K562 (cell line): ENCODE results near the gene GATAD2B. TPM values are rescaled to one million over a fixed set of nuclear protein-coding genes. Genes with fewer than 3 reads are reported as not detected.

Experiments used
- ATAC-seq: fragments of 200-7000 bp; cut with Tn5 transposase; 3 replicates; pipeline ENCODE4 v1.9.1; 2020; ENCODE audit warnings: moderate library complexity
- BruUV-seq: library from RNA; stranded (reverse); fragments of 400-500 nt; replicated peaks from 2 replicates; lab custom pipeline; 2021; lab: Mats Ljungman, UMichigan
- CTCF ChIA-PET: fragments of 300-600 bp; formaldehyde crosslinking; extraction: SDS; loops from one replicate; lab custom pipeline; 2021; ENCODE audit warnings: low intra/inter-chr PET ratio; lab: Yijun Ruan, JAX
- POLR2A ChIA-PET: fragments of 300-600, 350-650 bp; sonication (Branson Sonifier 250); formaldehyde crosslinking; extraction: SDS; loops from one replicate; lab custom pipeline; 2021; ENCODE audit warnings: antibody characterized with exemption, inconsistent platforms; lab: Yijun Ruan, JAX
- DNase-seq, 4 experiments: peaks; one replicate each; pipeline versions ENCODE4 v3.0.0 to v3.0.0-alpha.2; 2011 to 2018; ENCODE audit warnings: low spot score in 3 of 4, mixed read lengths in 3 of 4; ENCODE audit errors: extremely low read depth in 1 of 4
- FAIRE-seq: peaks from 2 replicates; lab custom pipeline; 2011; peaks lifted over from hg19 to GRCh38; lab: Jason Lieb, UNC
- H2AFZ ChIP-seq: 2 replicates; pipeline ENCODE4 v1.6.0; 2011; ENCODE audit warnings: low read depth, low read length, control low read depth, inconsistent platforms
- H3K27ac ChIP-seq: fragments of 200-600 bp; 3 replicates; pipeline ENCODE4 v1.8.0; 2011; ENCODE audit warnings: low read depth, mild to moderate bottlenecking, control low read depth, inconsistent platforms, low read length, moderate library complexity, mixed read lengths; ENCODE audit errors: extremely low read depth
- H3K27me3 ChIP-seq, 2 experiments: fragments of 300-600 bp in 1 of 2; 2 replicates in 1 of 2; 3 replicates in 1 of 2; pipeline versions ENCODE4 v1.6.0 to v1.8.0; 2011; ENCODE audit warnings: inconsistent platforms in 2 of 2, low read length in 2 of 2, mild to moderate bottlenecking in 1 of 2, mixed read lengths in 1 of 2, moderate library complexity in 1 of 2; ENCODE audit not compliant: control insufficient read depth in 2 of 2, insufficient read depth in 2 of 2
- H3K36me3 ChIP-seq: fragments of 300-600 bp; 3 replicates; pipeline ENCODE4 v1.8.0; 2011; ENCODE audit warnings: mild to moderate bottlenecking, low read length, inconsistent platforms; ENCODE audit not compliant: control insufficient read depth, insufficient read depth
- H3K4me1 ChIP-seq, 2 experiments: fragments of 200-600 bp in 1 of 2; replicated peaks in 1 of 2; 2 replicates in 1 of 2; 3 replicates in 1 of 2; pipeline versions ENCODE4 v1.5.1 to v1.8.0; 2011; ENCODE audit warnings: inconsistent platforms in 2 of 2, low read length in 2 of 2, mild to moderate bottlenecking in 1 of 2, mixed read lengths in 1 of 2, moderate library complexity in 1 of 2; ENCODE audit not compliant: control insufficient read depth in 2 of 2, insufficient read depth in 2 of 2
- H3K4me2 ChIP-seq: 2 replicates; pipeline ENCODE4 v1.6.1; 2011; ENCODE audit warnings: low read length, control low read depth, inconsistent platforms, mixed read lengths; ENCODE audit not compliant: insufficient read depth
- H3K4me3 ChIP-seq: fragments of 200-600 bp; sonication (generic), shearing (Covaris generic); 2 replicates; pipeline ENCODE4 v1.5.1; 2016; ENCODE audit warnings: control low read depth, inconsistent platforms
- H3K79me2 ChIP-seq: fragments of 200-600 bp; 3 replicates; pipeline ENCODE4 v1.8.0; 2011; ENCODE audit warnings: low read length, inconsistent platforms; ENCODE audit not compliant: control insufficient read depth, insufficient read depth
- H3K9ac ChIP-seq, 2 experiments: 2 replicates each; pipeline versions ENCODE4 v1.6.0 to v1.6.1; 2011; ENCODE audit warnings: low read depth in 2 of 2, low read length in 2 of 2, control low read depth in 1 of 2, inconsistent platforms in 1 of 2, mild to moderate bottlenecking in 1 of 2, mixed read lengths in 1 of 2; ENCODE audit not compliant: insufficient read depth in 1 of 2
- H3K9me1 ChIP-seq: one replicate; pipeline ENCODE4 v1.6.0; 2011; ENCODE audit warnings: inconsistent platforms, mild to moderate bottlenecking, low read length, moderate library complexity; ENCODE audit not compliant: control insufficient read depth, insufficient read depth
- H3K9me3 ChIP-seq: replicated peaks from 2 replicates; pipeline ENCODE4 v1.5.1; 2011; ENCODE audit warnings: low read depth, low read length, inconsistent platforms; ENCODE audit not compliant: control insufficient read depth, insufficient read depth
- H4K20me1 ChIP-seq: replicated peaks from 2 replicates; pipeline ENCODE4 v1.6.1; 2011; ENCODE audit warnings: low read length, inconsistent platforms, mixed read lengths; ENCODE audit not compliant: control insufficient read depth, insufficient read depth
- FIP1L1 ChIP-seq: fragments of 200-400 bp; formaldehyde crosslinking; IDR thresholded peaks from 2 replicates; pipeline ENCODE4 v1.6.1; 2018; ENCODE audit warnings: mild to moderate bottlenecking, low read depth, low read length; ENCODE audit not compliant: poor library complexity, severe bottlenecking
- POLR2G ChIP-seq: fragments of 200-400 bp; formaldehyde crosslinking; IDR thresholded peaks from 2 replicates; pipeline ENCODE4 v1.6.1; 2017; ENCODE audit warnings: low read depth, mild to moderate bottlenecking, antibody characterized with exemption, low read length, moderate library complexity
- RBFOX2 ChIP-seq: fragments of 200-400 bp; formaldehyde crosslinking; IDR thresholded peaks from 2 replicates; pipeline ENCODE4 v1.6.1; 2017; ENCODE audit warnings: low read depth, mild to moderate bottlenecking, low read length, moderate library complexity
- RERE ChIP-seq: sonication (generic); formaldehyde crosslinking; IDR thresholded peaks from 2 replicates; pipeline ENCODE4 v1.8.0; 2023; ENCODE audit warnings: missing genetic modification reagents, mild to moderate bottlenecking, borderline replicate concordance
- SRSF3 ChIP-seq: fragments of 200-400 bp; formaldehyde crosslinking; IDR thresholded peaks from 2 replicates; pipeline ENCODE4 v1.6.1; 2016; ENCODE audit warnings: mild to moderate bottlenecking, low read length, moderate library complexity; ENCODE audit not compliant: insufficient read depth
- WGBS: fragments of 100-300 bp; shearing (Covaris generic); methylation state at CpG from one replicate; pipeline ENCODE4 v1.1.6; 2016; ENCODE audit warnings: low coverage, mixed read lengths; ENCODE audit not compliant: insufficient coverage; ENCODE audit errors: missing lambda C conversion rate; 5-methylcytosine and 5-hydroxymethylcytosine counted together
- in situ Hi-C: fragments of 300-500 bp; cut with MboI; formaldehyde crosslinking; loops from 4 replicates; pipeline ENCODE4 v1.15.0; 2018; ENCODE audit warnings: inconsistent platforms, mixed read lengths
- intact Hi-C: fragments of 100-400 bp; cut with micrococcal nuclease; formaldehyde crosslinking; loops from 2 replicates; pipeline ENCODE4 v1.14.2; 2022
- polyA plus RNA-seq, 8 experiments: library from polyadenylated mRNA; depleted of rRNA in 4 of 8; stranded (reverse) in 5 of 8; unstranded in 3 of 8; fragments of >200 nt; fragmentation: Nextera tagmentation in 2 of 8; fragmentation: Illumina TruSeq in 1 of 8; extraction: Ambion mirVana in 2 of 8; extraction: Trizol in 1 of 8; gene quantifications; 2 replicates each; pipeline versions ENCODE4 v1.2.1 to v1.2.3, GENCODE V29; 2011 to 2014; ENCODE audit warnings: inconsistent platforms in 1 of 8, missing spikeins in 1 of 8
- total RNA-seq, 7 experiments: library from RNA; depleted of rRNA in 6 of 7; stranded (reverse); fragments of >200 nt in 6 of 7; fragmentation: Illumina TruSeq in 2 of 7; extraction: Trizol in 2 of 7; gene quantifications; 2 replicates each; pipeline versions ENCODE4 v1.2.1 to v1.2.3, GENCODE V29; 2011 to 2021; ENCODE audit warnings: low replicate concordance in 1 of 7

GATAD2B gene
- total and polyA plus RNA-seq, 9 of the 15 experiments (the other 6 are each of a cell fraction or from before 2014, with no cell fraction given) = 1.5 to 40.2 (median 4.9) TPM

GRCh38 chr1:153941826-153942725 lies 19.3 kb upstream of the GATAD2B start (continued):
- TF ChIP-seq RERE (CRISPR knock-in tag) = no peak
- no peak for TF ChIP-seq FIP1L1

DNA sequence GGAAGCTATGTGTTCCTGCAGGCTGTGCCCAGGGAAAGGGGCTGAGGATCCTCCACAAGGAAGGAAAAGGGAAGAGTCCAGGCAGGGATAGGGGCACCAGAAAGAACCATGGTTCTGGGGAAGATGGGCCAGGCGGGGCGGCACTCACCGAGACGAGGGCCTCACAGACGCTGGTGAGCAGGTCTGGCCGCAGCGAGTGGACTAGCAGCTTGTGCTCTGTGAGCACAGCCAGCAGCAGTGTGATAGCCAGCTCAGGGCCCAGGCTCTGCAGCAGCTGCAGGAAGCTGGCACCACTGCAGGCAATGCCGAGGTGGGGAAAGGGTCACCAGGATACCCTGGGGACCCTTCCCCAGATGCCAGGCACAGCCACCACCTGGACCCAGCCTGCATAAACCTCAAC lies 18.0 kb upstream of the GATAD2B start:
- Histone ChIP-seq H3K9me3 (no peaks in the 10 kb centered on the region), H3K27me3 (no peaks in the 10 kb centered on the region), H3K9ac (peak overlapping the region in 1 of 2 experiments; percentile 36; a peak in 1 of 4 replicates), H4K20me1 (no peaks in the 10 kb centered on the region), H3K4me1 (peaks cover 8 to 18% of the 10 kb centered on the region in 2 experiments; a peak in 4 of 5 replicates), H3K79me2 (peaks cover 21% of the 10 kb centered on the region), H2AFZ (no peak overlapping the region), H3K4me2 (no peak overlapping the region), H3K9me1 (no peaks in the 10 kb centered on the region), H3K4me3 (no peak overlapping the region), H3K27ac (no peak overlapping the region), H3K36me3 (peaks cover 81% of the 10 kb centered on the region)
- 99% methylated on average over 8 of the region's 8 CpGs for WGBS
- ATAC-seq (no peak), FAIRE-seq (no peak), DNase-seq (no peak)
- in situ Hi-C loops (no loop called here), intact Hi-C loops (no loop called here)
- POLR2A ChIA-PET = interaction anchor here (0.6 to 3.0 kb wide), 4 partner anchors 17 to 1957 kb away, joined by 3 to 10 read pairs (median 4); partner anchors contain the start of gene GATAD2B
- TF ChIP-seq POLR2G (peak; percentile 65), SRSF3 (no peak), RBFOX2 (peak; percentile 39)
- no TSS peak for BruUV-seq
- CTCF ChIA-PET = no interaction called here
